ENCODE measurements around the gene C2orf74. TPM values are rescaled to one million over a fixed set of nuclear protein-coding genes. Genes with fewer than 3 reads are reported as not detected.

Gene C2orf74
- total and polyA plus RNA-seq, 9 of the 15 experiments (the other 6 are each of a cell fraction or from before 2014, with no cell fraction given): not detected

DNA sequence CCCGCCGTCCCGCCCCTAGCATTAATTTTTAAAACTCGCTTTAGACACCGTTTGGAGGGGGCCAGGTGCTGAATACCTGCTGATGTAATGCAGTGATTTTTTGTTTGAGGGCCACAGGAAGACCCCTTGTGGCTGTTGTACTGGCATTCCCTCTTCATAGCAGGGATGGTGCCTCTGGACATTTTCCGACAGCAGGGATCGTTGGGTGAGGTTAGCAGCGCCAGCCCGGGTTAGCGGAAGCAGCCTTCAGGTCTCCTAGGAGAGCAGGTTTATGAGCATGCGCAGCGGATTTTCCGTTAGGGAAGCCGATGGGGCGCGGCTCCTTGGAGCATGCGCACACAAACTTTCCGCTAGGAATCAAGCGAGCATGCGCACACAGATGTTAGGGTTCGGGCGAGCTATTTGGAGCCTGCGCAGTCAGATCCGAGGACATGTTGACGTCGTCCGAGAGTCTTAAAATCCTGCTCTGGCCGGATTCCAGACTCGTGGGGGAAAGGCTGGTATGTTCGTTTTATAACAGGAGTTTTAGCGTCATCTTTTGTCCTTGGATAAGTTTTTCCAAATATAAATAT, 17.2 kb upstream of the C2orf74 start:
- no TSS peak for BruUV-seq (replicated peaks)
- FAIRE-seq (no peak), ATAC-seq (no peak), DNase-seq (ENCODE audit: extremely low read depth in 1 of 4, low spot score in 3 of 4) (no peak)
- ChIA-PET CTCF (ENCODE audit: low intra/inter-chr PET ratio) (no interaction called here), POLR2A (no interaction called here)
- H3K9me1 ChIP-seq (ENCODE audit: control insufficient read depth, insufficient read depth, low read length): no peaks in the 10 kb centered on the region
- no peaks in the 10 kb centered on the region for H3K9me3 ChIP-seq (replicated peaks; ENCODE audit: control insufficient read depth, insufficient read depth, low read depth, low read length)
- no peak overlapping the region for H3K27ac ChIP-seq (ENCODE audit: extremely low read depth, low read depth, low read length)
- WGBS (ENCODE audit: insufficient coverage, low coverage, missing lambda C conversion rate): 81% methylated on average over 29 of the region's 31 CpGs
- TF ChIP-seq ZKSCAN3 (CRISPR knock-in tag; IDR thresholded peaks at IDR 0.05) (no peak), ZNF609 (CRISPR knock-in tag; IDR thresholded peaks at IDR 0.05; ENCODE audit: borderline replicate concordance) (no peak), ZNF41 (CRISPR knock-in tag; conservative IDR thresholded peaks at IDR 0.05) (no peak), POU5F1 (IDR thresholded peaks at IDR 0.05; ENCODE audit: borderline replicate concordance, low read depth, low read length, partially characterized antibody) (no peak), KLF13 (tag; IDR thresholded peaks at IDR 0.05; ENCODE audit: borderline replicate concordance, low read depth) (no peak), HDAC6 (IDR thresholded peaks at IDR 0.05; ENCODE audit: low read depth, low read length) (no peak), PTTG1 (tag; IDR thresholded peaks at IDR 0.05; ENCODE audit: low read depth) (no peak)
- TF ChIP-seq, protein P1, sequence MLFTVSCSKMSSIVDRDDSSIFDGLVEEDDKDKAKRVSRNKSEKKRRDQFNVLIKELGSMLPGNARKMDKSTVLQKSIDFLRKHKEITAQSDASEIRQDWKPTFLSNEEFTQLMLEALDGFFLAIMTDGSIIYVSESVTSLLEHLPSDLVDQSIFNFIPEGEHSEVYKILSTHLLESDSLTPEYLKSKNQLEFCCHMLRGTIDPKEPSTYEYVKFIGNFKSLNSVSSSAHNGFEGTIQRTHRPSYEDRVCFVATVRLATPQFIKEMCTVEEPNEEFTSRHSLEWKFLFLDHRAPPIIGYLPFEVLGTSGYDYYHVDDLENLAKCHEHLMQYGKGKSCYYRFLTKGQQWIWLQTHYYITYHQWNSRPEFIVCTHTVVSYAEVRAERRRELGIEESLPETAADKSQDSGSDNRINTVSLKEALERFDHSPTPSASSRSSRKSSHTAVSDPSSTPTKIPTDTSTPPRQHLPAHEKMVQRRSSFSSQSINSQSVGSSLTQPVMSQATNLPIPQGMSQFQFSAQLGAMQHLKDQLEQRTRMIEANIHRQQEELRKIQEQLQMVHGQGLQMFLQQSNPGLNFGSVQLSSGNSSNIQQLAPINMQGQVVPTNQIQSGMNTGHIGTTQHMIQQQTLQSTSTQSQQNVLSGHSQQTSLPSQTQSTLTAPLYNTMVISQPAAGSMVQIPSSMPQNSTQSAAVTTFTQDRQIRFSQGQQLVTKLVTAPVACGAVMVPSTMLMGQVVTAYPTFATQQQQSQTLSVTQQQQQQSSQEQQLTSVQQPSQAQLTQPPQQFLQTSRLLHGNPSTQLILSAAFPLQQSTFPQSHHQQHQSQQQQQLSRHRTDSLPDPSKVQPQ (CRISPR knock-in tag; IDR thresholded peaks at IDR 0.05; ENCODE audit: borderline replicate concordance): no peak
- TF ChIP-seq, protein P2, sequence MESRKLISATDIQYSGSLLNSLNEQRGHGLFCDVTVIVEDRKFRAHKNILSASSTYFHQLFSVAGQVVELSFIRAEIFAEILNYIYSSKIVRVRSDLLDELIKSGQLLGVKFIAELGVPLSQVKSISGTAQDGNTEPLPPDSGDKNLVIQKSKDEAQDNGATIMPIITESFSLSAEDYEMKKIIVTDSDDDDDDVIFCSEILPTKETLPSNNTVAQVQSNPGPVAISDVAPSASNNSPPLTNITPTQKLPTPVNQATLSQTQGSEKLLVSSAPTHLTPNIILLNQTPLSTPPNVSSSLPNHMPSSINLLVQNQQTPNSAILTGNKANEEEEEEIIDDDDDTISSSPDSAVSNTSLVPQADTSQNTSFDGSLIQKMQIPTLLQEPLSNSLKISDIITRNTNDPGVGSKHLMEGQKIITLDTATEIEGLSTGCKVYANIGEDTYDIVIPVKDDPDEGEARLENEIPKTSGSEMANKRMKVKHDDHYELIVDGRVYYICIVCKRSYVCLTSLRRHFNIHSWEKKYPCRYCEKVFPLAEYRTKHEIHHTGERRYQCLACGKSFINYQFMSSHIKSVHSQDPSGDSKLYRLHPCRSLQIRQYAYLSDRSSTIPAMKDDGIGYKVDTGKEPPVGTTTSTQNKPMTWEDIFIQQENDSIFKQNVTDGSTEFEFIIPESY (CRISPR knock-in tag; IDR thresholded peaks at IDR 0.05): peak; percentile 83
- no peak overlapping the region for H2AFZ ChIP-seq (ENCODE audit: low read depth, low read length)
- no peak overlapping the region for H3K9ac ChIP-seq (ENCODE audit: insufficient read depth in 1 of 2, low read depth in 2 of 2, low read length in 2 of 2)
- in situ Hi-C loops (cut with MboI): no loop called here
- H3K36me3 ChIP-seq (ENCODE audit: control insufficient read depth, insufficient read depth, low read length): no peaks in the 10 kb centered on the region
- no peaks in the 10 kb centered on the region for H4K20me1 ChIP-seq (replicated peaks; ENCODE audit: control insufficient read depth, insufficient read depth, low read length)
- no peaks in the 10 kb centered on the region for H3K27me3 ChIP-seq (ENCODE audit: control insufficient read depth in 2 of 2, insufficient read depth in 2 of 2, low read length in 2 of 2)
- intact Hi-C loops (cut with micrococcal nuclease): no loop called here
- no peaks in the 10 kb centered on the region; a peak in 1 of 5 replicates for H3K4me1 ChIP-seq (replicated peaks in 1 of 2; ENCODE audit: control insufficient read depth in 2 of 2, insufficient read depth in 2 of 2, low read length in 2 of 2)
- no peak overlapping the region for H3K4me2 ChIP-seq (ENCODE audit: insufficient read depth, low read length)
- no peak overlapping the region for H3K4me3 ChIP-seq
- H3K79me2 ChIP-seq (ENCODE audit: control insufficient read depth, insufficient read depth, low read length): no peaks in the 10 kb centered on the region
